ELR (cell line): ENCODE data around the gene EIF3L.
A peak's percentile ranks its signal among the peaks of the same experiment; 100 is the strongest.

Source experiments
- DNase-seq: peaks from one replicate; pipeline ENCODE4 v3.0.0-alpha.2; 2015; ENCODE audit warnings: low read depth

The EIF3L gene

DNA sequence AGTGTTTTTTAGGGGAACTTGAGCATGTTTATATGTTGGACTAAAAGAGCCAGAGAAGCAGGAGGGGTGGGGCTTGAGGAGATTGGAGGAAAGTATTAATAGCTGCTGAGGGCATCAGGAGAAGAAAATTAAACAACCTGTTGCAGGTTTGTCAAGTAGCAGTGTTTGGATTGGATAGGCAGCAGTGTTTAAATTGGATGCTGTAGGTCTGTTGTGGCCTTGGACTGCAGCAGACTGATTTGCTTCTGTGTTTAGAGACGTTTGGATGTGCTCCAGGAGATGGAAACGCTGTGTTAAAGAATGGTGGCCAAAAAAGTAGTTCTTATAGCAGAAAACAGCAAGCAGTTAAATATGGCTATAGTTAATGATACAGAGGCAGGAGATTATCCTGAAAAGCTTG lies 5.7 kb downstream of the EIF3L start:
- no peak for DNase-seq

DNA sequence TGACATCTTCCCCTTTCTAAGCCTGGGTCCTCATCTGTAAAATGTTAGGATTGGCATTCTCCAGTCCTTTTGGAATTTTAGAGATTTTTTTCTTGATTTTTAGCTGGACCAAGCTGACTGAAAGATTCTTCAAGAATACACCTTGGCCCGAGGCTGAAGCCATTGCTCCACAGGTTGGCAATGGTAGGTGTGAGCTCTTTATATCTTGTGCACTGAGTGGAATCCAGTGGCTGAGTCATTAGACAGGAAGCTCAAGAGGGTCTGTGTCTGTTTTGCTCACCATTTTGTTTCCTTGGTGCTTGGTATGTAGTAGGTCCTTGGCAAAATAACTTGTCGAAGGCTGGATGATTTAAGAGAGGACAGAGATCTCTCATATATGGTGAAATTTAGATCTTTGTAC lies 6.2 kb downstream of the EIF3L start:
- DNase-seq: no peak

DNA sequence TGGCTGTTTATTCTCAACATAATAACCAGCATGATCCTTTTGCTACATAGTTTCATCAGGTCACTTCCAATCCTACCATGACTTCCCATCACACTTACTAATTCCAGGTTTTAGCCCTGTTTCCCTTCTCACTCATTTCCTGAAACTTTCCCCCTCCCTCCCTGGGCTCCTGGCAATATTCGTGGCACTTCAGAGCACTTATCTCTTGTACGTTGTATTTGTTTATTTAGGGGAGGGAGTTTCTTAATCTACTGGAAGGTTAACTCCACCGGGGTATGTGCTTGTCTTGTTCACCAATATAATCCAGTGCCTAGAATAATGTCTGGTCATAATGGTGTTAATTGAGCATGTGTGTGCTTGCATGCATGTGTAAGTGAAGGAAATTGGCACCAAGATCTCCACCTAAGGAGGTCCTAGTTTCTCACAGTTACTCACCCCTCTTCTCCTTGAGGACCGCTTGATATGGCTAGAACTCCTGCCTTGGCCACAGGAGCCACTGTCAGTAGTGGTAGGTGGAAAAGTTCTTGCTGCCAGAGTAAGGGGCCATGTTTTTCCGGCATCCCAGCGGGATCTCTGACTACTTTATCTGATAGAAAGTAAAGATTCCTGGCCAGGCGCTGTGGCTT lies 11.7 kb downstream of the EIF3L start:
- no peak for DNase-seq

GRCh38 chr22:37862570-37863325 lies 13.5 kb downstream of the EIF3L start:
- DNase-seq: no peak

- DNase-seq: no peak
Observed at GRCh38 chr22:37865510-37865909, 16.3 kb downstream of the EIF3L start.

DNA sequence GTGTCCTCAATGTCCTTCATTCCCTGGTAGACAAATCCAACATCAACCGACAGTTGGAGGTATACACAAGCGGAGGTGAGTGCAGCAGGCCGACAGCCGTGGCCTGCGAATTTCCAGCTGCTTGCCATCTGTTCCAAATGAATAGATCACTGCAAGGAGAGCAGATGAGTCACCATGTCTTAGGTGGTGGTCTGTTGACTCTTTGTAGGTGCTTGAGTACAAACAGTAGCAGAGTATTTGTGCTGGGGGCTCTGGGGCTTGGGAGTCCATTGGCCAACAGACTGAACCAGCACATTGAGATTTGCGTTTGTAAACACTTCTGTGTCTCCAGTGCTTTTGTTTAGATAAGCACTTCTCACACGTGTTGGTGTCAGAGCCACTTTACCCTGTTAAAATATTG lies 21.1 kb downstream of the EIF3L start:
- DNase-seq: peak; percentile 42

DNA sequence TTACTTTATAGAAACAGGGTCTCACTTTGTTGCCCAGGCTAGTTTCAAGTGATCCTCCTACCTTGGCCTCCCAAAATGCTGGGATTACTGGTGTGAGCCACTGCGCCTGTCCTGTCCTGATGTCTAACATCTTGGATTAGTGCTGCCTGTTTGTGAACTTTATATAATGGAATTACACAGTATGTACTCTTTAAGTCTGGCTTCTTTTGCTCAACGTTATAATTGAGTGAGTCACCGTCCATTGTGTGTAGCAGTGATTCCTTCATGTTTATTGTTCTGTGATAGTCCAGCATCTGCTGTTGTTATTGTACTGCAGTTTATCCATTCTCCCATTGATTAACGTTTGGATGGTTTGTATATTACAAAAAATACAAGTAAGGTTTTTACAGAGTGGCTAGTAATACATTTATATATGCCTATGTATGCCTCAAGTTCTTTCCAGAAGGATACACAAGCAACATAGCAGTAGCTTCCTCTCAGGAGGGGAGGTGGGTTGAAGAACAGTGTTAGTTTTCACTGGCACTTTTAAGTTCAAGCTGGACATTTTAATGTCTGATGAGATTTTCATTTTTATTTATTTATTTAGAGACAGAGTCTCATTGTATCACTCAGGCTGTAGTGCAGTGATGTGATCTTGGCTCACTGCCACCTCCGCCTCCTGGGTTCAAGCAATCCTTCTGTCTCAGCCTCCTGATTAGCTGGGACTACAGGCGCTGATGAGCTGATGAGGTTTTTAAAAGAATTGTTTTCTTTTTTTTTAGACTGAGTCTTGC lies 31.6 kb downstream of the EIF3L start:
- DNase-seq: peak; percentile 73

DNA sequence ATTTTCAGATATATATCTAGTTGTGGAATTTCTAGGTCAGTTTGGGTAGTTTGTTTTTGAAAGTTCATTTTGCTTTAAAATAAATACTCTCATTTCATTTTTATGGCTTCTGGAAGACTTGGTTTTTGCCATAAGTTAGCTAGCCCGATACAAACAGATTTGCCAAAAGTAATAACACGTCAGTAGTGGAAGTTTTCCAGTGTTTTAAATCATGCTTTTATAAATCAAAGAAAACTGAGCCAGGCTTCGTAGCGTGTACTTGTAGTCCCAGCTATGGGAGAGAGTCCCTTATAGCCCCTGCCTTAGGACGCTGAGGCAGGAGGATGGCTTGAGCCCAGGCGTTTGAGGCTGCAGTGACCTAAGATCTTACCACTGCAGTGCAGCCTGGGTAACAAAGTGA lies 35.2 kb downstream of the EIF3L start:
- no peak for DNase-seq

- DNase-seq: peak; percentile 36
Observed at GRCh38 chr22:37887584-37888378, 38.6 kb downstream of the EIF3L start.

DNA sequence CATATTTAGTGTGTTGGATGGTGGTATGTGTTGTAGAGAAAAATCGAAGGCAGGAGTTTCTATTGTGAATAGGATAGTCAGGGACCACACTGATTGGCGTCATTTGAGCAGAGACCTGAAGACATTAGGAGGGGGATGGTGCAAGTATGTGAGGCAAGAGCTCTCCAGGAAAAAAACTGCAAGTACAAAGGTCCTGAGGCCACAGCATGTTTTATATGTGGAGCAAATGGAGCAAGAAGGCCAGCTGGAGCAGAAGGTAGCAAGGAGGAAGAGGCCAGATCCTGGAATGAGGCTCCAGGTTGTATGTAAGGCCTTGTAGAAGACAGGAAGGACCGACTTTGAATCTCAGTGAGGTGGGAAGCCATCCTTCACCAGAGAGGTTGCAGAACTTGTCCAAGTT lies 42.7 kb downstream of the EIF3L start:
- DNase-seq: no peak

DNA sequence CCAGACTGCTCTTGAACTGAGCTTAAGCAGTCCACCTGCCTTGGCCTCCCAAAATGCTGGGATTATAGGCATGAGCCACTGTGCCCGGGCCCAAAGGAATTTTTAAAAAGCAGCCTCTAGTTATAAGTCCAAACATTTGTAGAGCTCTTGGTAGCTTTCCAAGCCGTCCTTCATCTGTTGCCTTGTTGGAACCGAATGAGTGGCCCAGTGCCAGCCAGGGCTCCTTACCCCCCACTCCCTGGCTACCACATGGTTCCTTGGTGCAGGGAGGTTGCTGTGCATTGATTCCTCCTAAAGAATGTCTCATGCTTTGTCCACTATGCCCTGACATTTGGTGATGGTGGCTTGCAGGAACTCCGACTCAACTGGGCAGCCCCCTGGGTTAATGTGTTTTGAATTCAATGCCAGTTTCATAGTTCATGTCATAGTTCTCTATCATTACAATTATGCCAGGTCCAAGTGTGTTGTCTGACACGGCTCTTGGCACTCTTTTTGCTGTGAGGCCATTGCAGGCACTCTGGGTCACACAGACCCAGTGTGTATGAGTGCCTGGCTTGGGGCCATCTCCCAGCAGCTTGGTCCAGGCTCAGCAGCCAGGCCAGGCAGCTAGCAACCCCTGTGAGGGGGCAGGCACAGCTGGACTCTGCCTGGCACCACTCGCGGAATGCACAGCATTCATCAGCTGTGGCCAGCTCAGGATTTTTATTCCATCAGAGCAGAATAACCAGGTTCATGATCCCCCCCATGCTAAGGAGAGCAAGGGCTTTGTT lies 43.5 kb downstream of the EIF3L start:
- DNase-seq: no peak

GRCh38 chr22:37893583-37893983 lies 44.4 kb downstream of the EIF3L start:
- DNase-seq: no peak

GRCh38 chr22:37894939-37895670 lies 45.9 kb downstream of the EIF3L start:
- no peak for DNase-seq

DNA sequence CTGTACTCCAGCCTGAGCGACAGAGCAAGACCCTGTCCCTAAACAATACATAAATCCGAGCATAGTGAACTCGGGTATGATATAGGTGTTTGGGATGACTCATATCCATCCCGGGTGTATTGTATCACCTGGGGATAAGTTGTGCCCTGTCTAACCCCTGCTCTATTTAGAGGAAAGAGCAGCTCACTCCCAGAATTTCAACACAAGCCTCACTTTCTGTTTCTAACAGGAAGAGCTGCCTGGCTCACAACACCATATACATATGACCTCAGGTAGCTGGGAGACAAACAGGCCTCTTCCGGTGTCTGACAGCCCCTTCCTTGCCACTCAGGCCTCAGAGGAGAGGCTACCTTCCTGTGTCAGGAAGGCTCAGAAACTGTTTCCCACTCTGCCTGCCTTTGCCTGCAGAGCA lies 47.0 kb downstream of the EIF3L start:
- DNase-seq: peak; percentile 28

DNA sequence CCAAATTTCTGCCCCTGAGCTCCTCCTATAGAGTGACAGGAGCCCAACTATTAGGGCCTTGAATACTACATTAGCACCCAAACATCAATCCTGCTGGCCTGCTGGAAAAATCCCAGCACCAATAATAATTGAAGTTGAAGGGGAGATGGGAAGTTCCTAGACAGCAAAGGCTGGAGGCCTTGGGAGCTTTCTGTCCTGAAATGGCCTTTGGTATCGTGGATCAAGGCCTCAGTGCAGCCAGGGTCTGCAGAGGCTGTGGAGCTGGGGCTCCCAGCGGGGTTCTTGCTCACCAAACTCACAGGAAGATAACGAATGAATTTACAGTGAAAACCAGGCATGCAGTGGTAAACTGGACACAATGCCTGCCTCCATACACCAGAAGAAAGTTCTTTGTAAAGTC lies 47.7 kb downstream of the EIF3L start:
- DNase-seq: no peak

DNA sequence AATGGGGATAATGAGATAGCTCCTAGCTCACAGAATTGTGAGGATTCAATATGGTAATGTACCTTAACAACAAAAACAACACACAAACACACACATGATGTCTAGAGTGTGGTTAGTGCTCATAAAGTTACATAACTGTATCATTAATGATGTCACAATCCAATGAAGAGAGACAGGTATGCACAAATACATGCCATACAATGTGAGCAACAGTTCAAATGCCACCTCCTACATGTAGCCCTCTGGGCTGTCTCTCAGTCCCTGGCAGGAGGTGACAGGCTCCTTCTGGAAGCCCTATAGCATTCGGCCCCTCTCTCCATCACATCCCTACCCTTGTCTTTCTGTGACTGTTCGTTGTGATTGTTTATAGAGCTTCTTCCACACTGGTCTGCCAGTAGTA lies 48.6 kb downstream of the EIF3L start:
- no peak for DNase-seq

DNA sequence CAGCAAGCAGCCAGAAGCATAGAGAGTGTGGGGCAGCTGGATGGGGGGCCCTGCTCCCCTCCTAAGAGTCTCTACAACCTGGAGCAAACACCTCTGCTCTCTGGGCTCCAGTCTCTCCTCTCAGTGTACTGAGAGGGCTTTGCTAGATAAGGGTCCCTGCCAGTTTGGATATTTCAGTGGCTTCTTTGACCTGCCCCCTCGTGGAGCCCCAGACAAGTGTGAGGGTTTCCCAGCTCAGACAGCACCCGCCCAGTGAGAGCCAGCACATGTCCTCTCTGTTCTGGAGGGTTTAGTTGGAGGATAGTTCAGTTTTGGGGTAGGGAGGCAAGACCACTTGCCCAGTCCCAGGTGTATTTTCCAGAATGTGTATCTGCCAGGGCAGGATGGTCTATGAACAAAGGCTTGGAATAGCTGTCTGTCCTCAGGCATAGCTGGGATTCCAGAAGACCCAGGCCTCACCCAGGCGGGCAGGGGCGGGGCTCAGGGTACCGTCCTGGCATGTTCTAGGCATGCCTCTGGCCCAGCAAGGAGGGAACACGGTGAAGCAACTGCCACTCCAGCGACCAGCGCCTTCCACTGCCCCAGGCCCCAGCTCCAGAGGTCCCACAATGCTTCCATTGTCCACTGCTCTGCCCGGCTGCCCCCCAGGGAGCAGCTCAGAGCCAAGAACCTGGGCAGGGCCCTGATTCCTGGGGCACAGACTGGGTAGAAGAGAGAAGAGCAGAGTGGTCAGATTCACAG lies 49.4 kb downstream of the EIF3L start:
- DNase-seq: no peak

GRCh38 chr22:37904572-37905533 lies 55.6 kb downstream of the EIF3L start:
- DNase-seq: peak; percentile 99
